GM19372 (cell line): ENCODE measurements around the gene GDA.
"Not testable (repeated sequence)": the region's sequence is repeated elsewhere in the genome, so short reads cannot be mapped to it uniquely, and the experiment has no call there.

Experiments
- ATAC-seq: cut with Tn5 transposase; IDR thresholded peaks from one replicate; pipeline ENCODE4 v1.9.1; 2021; ENCODE audit warnings: mild to moderate bottlenecking, low read depth, moderate library complexity; ENCODE audit not compliant: unreplicated experiment

Gene GDA

DNA sequence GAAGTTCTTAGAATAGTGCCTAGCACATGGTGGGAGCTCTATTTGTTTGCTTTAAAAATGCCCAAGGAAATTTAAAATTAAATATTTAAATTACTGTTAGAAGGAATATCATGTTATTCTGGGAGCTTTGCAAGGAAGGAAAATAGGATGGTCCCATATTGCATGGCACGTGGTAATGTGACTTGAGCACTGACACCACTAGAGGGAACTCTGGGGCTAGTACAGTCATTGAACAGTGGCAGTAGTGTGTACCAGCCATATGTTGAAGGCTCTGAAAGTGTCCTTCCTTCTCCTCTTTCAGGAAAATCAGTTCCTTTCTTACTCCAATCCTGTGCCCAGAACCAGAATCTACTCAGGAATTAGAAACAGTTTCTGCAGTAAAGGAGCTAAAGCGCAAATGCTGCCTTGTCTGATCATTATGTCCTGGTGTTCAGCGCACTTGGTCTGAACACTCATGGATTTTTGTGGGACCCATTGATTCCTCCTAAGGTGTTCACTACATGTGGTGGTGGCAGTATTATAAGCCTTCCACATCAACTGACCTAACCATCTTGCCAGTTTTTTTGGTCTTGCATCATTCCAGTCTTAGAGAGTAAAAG is 54.1 kb downstream of the GDA start:
- ATAC-seq, result peak; percentile 48

GRCh38 chr9:72204062-72204461 is 54.8 kb downstream of the GDA start:
- no peak for ATAC-seq

DNA sequence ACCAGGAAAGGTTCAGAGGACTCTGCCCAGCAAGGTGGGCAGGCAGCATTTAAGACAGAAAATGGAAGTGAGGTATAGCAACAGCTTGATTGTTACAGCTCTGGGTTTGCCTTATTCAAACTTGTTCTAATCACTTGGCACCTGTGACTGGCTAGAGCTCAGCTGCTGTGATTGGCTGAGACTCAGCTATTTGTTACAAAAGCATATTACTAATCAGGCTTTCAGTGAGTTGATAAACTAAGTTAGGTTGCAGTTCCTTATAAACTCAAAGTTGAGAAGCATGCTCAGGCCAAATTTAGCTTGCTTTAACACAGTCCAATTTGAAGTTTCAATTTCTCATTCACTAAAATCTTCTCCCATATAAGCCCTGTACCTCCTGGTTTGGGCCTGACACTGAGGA is 56.3 kb downstream of the GDA start:
- peak; percentile 65 for ATAC-seq

DNA sequence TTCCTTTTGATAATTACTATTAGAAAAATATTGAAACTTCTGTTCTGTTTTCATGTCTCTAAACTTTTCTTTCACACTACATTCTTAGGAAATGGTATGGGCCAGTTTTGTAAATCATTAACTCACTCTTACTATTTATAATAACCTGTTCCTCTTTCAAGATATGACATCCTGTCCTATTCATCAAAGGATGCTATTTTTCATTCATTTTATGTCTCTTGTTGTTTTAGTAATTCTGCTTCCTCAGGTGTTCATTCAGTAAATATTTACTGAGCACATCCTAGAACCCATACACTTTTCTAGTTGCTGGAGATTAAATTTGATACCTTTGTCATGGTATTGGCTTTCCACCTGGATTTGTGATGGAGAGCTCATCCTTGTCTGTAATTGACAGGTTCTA is 58.0 kb downstream of the GDA start:
- peak; percentile 60 for ATAC-seq

GRCh38 chr9:72210522-72210921 is 61.3 kb downstream of the GDA start:
- ATAC-seq, result no peak

- no peak for ATAC-seq
These were observed 61.8 kb downstream of the GDA start for GRCh38 chr9:72211047-72211446.

DNA sequence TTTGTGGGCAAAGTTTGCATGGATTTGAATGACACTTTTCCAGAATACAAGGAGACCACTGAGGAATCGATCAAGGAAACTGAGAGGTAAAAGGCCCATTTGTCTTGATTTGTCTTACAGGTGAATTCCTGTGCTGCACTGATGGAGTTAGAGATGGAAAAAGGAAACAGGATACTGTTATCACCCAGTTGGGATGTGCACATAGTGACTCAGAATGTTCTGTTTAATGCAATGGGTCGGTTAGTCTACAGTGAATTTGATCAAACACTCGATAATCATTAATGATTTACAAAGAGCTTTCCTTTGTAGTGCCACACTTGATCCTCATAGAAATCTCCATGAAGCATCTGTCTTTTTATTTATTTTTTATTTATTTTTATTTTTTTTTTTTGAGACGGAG is 64.7 kb downstream of the GDA start:
- no peak for ATAC-seq

DNA sequence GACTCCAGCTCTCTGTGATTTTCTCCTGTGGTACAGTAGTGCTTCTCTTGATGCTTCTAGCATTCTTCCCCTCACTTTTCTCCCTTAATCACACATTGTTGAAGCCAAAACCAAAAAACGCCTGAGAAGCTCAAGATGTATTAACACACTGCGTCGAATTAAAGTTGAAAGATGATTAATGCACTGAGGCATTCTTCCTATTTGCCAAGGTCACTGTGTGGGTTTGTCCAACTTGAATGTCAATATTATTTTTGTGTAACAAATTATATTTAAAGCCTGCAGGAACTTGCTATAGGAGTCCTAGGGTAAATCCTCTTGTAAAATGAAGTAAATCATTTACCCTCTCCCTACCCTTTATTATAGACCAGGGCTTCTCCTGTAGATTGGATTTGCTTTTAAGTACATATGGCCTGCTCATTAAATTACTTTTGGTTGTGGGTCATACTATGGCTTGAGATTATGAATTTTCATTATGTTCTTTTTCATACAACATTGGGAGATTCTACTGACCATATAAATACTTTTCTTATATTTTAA is 68.1 kb downstream of the GDA start:
- ATAC-seq, result no peak

DNA sequence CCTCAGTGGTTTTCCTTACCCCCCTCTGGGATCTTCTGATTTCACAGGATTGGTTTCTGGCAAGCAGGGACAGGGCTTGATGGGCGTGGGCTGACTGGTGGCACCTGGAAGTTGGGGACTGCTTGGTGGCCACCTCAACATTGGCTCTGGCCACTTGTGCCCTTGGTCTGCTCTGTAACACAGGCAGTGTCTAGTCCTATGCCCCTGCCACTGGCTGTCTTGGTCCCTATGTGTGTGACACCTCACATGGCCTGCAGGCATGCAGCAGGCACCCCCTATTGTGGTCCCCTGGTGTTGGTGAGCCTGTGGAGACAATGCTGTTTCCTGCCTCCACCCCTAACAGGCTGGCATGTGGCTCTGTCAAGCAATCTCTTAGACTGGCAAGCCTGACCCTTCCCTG is 71.3 kb downstream of the GDA start:
- ATAC-seq, result no peak

- no peak for ATAC-seq
These were observed 77.0 kb downstream of the GDA start for GRCh38 chr9:72226146-72226812.

- ATAC-seq, result no peak
These were observed 79.0 kb downstream of the GDA start for GRCh38 chr9:72228282-72228681.

DNA sequence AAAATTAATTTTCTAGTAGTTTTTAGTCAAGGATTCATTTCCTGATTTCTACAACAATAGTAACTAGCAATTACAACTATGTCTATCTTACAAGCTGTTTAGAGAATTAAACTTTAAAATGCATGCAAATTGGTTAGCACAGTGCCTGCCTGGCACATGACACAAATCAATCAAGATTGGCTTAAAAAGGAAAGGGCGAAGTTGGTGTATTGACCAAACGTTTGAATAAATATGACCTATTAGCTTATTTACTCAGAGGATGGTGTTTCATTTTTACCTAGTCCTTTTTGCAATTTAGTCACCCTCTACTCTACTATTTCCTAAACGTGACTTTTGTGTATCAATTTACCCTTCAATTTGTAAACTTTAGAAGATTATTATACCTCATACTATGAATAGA is 83.5 kb downstream of the GDA start:
- no peak for ATAC-seq

GRCh38 chr9:72247549-72247948 is 98.3 kb downstream of the GDA start:
- ATAC-seq, result no peak

- no peak for ATAC-seq
These were observed 102.3 kb downstream of the GDA start for GRCh38 chr9:72251589-72251988.

- no peak for ATAC-seq
These were observed 105.8 kb downstream of the GDA start for GRCh38 chr9:72254901-72255545.

GRCh38 chr9:72255569-72255968 is 106.3 kb downstream of the GDA start:
- ATAC-seq, result no peak

DNA sequence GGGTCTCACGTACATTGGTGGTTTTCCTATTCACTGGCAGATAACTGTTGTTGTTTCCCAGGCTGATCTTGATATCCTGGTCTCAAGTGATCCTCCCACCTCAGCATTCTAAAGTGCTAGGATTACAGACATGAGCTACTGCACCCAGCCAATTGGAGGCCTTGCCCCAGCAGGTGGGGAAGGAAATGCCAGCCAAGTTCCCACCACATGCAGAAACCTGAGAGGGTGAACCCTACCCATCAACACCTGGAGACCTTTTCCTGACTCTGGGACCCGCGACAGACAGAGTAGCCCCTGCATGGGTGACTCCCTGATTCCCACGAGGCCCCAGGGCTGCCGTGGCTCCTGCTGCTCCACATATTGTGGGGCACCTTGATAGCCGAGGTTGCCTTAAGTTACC is 107.7 kb downstream of the GDA start:
- no peak for ATAC-seq

GRCh38 chr9:72257814-72258213 is 108.6 kb downstream of the GDA start:
- ATAC-seq, result no peak

- ATAC-seq, result no peak
These were observed 112.8 kb downstream of the GDA start for GRCh38 chr9:72262063-72262462.

- no peak for ATAC-seq
These were observed 114.3 kb downstream of the GDA start for GRCh38 chr9:72263572-72263971.

DNA sequence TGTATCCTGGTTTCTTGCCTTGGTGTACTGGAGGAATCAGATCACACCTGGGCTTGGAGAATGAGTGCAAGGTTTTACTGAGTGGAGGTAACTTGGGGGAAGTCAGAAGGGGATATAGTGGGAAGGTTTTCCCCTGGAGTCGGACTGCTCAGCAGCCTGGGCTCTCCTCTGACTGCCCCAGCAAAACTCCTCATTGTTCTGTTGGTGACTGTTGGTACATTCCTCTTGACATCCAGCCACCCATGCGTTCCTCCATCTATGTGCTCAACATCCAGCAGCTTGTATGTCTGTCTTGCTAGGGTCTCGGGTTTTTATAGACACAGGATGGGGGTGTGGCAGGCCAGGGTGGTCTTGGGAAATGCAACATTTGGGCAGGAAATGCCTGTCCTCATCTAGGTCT is 119.7 kb downstream of the GDA start:
- ATAC-seq, result no peak

DNA sequence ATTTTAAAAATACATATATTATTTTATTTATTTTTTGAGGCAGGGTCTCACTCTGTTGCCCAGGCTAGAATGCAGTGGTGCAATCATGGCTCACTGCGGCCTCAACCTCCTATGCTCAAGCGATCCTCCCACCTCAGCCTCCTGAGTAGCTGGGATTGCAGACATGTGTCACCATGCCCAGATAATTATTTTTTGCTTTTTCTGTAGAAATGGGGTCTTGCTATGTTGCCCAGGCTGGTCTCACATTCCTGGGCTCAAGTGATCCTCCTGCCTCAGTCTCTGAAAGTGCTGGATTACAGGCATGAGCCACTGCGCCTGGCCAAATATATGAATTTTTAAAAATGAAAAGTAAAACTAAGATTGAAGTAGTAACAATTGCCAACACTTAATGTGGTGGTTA is 121.1 kb downstream of the GDA start:
- ATAC-seq, result not testable (repeated sequence)
